Suprapubic skin (tissue), 4 donors: ENCODE results near the gene FAF1.

Experiments used
- EP300 ChIP-seq: sonication (generic); formaldehyde crosslinking; IDR thresholded peaks from one replicate; pipeline ENCODE4 v1.6.1; 2017; ENCODE audit warnings: antibody characterized with exemption
- POLR2A ChIP-seq, 2 donors: fragments of 450-650 bp; IDR thresholded peaks; one replicate each; pipeline ENCODE4 v1.6.1; 2017; ENCODE audit warnings: antibody characterized with exemption in 2 of 2, mild to moderate bottlenecking in 2 of 2, moderate library complexity in 2 of 2
- POLR2AphosphoS5 ChIP-seq, 3 donors: sonication (generic); formaldehyde crosslinking; IDR thresholded peaks; one replicate each; pipeline ENCODE4 v1.6.1; 2017; ENCODE audit warnings: antibody characterized with exemption in 3 of 3
- TF ChIP-seq, protein P1 (sequence below), 2 donors: fragments of 200-600 bp in 1 of 2; fragments of 450-650 bp in 1 of 2; sonication (generic) in 1 of 2; IDR thresholded peaks; one replicate each; pipeline ENCODE4 v1.5.1; 2016 to 2019; ENCODE audit warnings: antibody characterized with exemption in 2 of 2, mild to moderate bottlenecking in 1 of 2, moderate library complexity in 1 of 2

DNA sequence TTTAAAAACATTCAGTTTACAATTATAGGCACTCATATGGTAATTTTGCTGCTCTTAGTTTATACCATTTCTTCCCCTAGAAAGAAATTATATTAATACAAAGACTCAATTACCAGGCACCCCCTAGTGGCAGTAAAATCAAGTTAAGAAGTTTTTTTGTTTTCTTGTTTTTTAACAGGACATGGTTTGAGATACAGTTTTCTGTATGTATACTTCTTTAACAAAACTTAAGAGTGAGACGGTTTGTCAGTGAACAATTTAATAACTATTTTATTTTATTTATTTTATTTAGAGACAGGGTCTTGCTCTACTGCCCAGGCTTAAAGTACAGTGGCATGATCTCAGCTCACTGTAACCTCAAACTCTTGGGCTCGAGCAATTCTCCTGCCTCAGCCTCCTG lies 224.6 kb downstream of the FAF1 start:
- no peak for TF ChIP-seq EP300
- TF ChIP-seq POLR2AphosphoS5 (IDR thresholded peaks at IDR 0.05): no peak
- TF ChIP-seq, protein P1, sequence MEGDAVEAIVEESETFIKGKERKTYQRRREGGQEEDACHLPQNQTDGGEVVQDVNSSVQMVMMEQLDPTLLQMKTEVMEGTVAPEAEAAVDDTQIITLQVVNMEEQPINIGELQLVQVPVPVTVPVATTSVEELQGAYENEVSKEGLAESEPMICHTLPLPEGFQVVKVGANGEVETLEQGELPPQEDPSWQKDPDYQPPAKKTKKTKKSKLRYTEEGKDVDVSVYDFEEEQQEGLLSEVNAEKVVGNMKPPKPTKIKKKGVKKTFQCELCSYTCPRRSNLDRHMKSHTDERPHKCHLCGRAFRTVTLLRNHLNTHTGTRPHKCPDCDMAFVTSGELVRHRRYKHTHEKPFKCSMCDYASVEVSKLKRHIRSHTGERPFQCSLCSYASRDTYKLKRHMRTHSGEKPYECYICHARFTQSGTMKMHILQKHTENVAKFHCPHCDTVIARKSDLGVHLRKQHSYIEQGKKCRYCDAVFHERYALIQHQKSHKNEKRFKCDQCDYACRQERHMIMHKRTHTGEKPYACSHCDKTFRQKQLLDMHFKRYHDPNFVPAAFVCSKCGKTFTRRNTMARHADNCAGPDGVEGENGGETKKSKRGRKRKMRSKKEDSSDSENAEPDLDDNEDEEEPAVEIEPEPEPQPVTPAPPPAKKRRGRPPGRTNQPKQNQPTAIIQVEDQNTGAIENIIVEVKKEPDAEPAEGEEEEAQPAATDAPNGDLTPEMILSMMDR (IDR thresholded peaks at IDR 0.05): peak in 1 of 2 donors; percentile 21
- no peak for TF ChIP-seq POLR2A (IDR thresholded peaks at IDR 0.05)
